ENCODE data around the gene LRRC4.

- no peak for TF ChIP-seq CTCF (IDR thresholded peaks at IDR 0.05 in 8 of 11, conservative IDR thresholded peaks at IDR 0.05 in 3 of 11)
- TF ChIP-seq POLR2AphosphoS5 (IDR thresholded peaks at IDR 0.05): no peak
- TF ChIP-seq POLR2A (IDR thresholded peaks at IDR 0.05): no peak
Observed at GRCh38 chr7:128044064-128044463, 12.8 kb upstream of the LRRC4 start.

All from spleen (tissue), 7 donors.